C4-2B (cell line): Measurements from ENCODE around the gene LCAT.
A peak's percentile ranks its signal among the peaks of the same experiment; 100 is the strongest.

Experiments used
- H3K27ac ChIP-seq: fragments of 450-650 bp; 2 replicates; pipeline ENCODE4 v1.5.1; 2017
- ZFX ChIP-seq: fragments of 450-650 bp; IDR thresholded peaks from 2 replicates; pipeline ENCODE4 v1.6.1; 2017
- TF ChIP-seq, protein P1 (sequence below): fragments of 450-650 bp; conservative IDR thresholded peaks from 2 replicates; pipeline ENCODE4 v1.5.1; 2017; ENCODE audit warnings: mild to moderate bottlenecking

The LCAT gene, protein sequence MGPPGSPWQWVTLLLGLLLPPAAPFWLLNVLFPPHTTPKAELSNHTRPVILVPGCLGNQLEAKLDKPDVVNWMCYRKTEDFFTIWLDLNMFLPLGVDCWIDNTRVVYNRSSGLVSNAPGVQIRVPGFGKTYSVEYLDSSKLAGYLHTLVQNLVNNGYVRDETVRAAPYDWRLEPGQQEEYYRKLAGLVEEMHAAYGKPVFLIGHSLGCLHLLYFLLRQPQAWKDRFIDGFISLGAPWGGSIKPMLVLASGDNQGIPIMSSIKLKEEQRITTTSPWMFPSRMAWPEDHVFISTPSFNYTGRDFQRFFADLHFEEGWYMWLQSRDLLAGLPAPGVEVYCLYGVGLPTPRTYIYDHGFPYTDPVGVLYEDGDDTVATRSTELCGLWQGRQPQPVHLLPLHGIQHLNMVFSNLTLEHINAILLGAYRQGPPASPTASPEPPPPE

GRCh38 chr16:67943619-67944504 is at the start of gene LCAT:
Gene LCAT, minus strand, starts transcription at chr16:67944120. Its CDS starts 19 bp downstream, at chr16:67944101.
- no peak for TF ChIP-seq ZFX
- TF ChIP-seq, protein P1, sequence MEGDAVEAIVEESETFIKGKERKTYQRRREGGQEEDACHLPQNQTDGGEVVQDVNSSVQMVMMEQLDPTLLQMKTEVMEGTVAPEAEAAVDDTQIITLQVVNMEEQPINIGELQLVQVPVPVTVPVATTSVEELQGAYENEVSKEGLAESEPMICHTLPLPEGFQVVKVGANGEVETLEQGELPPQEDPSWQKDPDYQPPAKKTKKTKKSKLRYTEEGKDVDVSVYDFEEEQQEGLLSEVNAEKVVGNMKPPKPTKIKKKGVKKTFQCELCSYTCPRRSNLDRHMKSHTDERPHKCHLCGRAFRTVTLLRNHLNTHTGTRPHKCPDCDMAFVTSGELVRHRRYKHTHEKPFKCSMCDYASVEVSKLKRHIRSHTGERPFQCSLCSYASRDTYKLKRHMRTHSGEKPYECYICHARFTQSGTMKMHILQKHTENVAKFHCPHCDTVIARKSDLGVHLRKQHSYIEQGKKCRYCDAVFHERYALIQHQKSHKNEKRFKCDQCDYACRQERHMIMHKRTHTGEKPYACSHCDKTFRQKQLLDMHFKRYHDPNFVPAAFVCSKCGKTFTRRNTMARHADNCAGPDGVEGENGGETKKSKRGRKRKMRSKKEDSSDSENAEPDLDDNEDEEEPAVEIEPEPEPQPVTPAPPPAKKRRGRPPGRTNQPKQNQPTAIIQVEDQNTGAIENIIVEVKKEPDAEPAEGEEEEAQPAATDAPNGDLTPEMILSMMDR, result no peak

GRCh38 chr16:67993207-67994039 is 49.5 kb upstream of the LCAT start:
- H3K27ac ChIP-seq, result no peak overlapping the region
- TF ChIP-seq, protein P1, result peak; percentile 98
- no peak for TF ChIP-seq ZFX

More at GRCh38 chr16:67943619-67944504, at the start of gene LCAT:
- no peak within 1 kb of the TSS for H3K27ac ChIP-seq

GRCh38 chr16:67992661-67993206 is 48.8 kb upstream of the LCAT start:
- H3K27ac ChIP-seq, result no peak overlapping the region

DNA sequence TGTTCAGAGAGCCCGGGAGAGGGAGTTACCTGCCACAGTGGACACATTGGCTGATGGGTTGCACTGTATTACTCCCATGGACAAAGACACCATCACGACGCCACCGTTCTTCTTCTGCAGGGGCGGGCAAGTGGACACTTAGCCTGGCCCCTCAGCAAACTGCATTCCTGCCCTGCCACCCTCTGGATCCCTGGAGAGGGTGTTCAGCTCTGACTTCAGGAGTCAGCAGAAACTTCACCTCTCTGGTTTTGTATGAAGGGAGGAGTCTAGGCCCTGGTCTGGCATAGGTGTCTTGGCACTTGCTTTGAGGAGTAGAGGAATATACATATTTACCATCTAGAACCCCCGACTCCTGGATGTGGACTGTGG is 46.1 kb upstream of the LCAT start:
- no peak overlapping the region for H3K27ac ChIP-seq
- TF ChIP-seq, protein P1, result no peak
- no peak for TF ChIP-seq ZFX

More at GRCh38 chr16:67992661-67993206, 48.8 kb upstream of the LCAT start:
- TF ChIP-seq, protein P1, result no peak
- TF ChIP-seq ZFX, result no peak

- H3K27ac ChIP-seq, result no peak overlapping the region
- TF ChIP-seq ZFX, result no peak
- TF ChIP-seq, protein P1, result no peak
These were observed 45.5 kb upstream of the LCAT start for GRCh38 chr16:67989322-67990017.

DNA sequence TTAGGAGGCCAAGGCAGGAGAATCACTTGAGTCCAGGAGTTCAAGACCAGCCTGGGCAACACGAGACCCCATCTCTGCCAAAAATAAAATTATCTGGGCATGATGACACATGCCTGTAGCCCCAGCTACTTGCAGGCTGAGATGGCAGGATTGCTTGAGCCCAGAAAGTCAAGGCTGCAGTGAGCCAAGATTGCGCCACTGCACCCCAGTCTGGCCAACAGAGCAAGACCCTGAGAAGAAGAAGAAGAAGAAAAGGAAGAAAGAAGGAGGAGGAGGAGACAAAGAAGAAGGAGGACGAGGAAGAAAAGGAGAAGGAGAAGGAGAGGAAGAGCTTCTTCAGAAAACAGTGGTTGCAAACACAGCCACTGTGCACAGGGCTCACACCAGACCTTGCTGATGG is 44.8 kb upstream of the LCAT start:
- TF ChIP-seq, protein P1, result no peak
- no peak for TF ChIP-seq ZFX
- H3K27ac ChIP-seq, result no peak overlapping the region
